Erythroblast (primary cell): ENCODE results near the gene OR6M1.

Source experiments
- GATA1 ChIP-seq: IDR thresholded peaks from 2 replicates; pipeline ENCODE4 v1.6.1; 2011; ENCODE audit warnings: low read depth, mild to moderate bottlenecking, control low read depth, low read length, moderate library complexity
- POLR2A ChIP-seq: IDR thresholded peaks from 2 replicates; pipeline ENCODE4 v1.6.1; 2011; ENCODE audit warnings: mild to moderate bottlenecking, low read length

DNA sequence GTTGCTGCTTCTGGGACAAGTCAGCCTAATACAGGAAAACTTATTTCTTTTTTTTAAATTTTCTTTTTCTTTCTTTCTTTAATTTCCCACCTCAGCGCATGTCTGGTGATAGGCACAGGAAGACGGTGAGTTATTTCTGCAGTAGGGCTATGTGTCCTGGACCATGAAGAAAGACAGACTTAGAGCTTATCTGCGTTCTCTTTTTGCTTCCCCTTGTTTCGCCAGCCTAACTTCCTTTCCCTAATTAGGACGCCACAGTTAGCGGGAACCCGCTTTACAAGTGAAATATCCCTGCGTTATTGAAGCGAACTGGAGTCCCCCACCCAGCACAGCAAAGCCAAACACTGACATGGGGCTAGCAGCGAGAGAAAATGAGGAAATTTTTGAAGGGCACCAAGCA, 8.6 kb downstream of the OR6M1 start:
- no peak for TF ChIP-seq POLR2A
- TF ChIP-seq GATA1 = no peak
